ENCODE measurements around the gene PFKL.

DNA sequence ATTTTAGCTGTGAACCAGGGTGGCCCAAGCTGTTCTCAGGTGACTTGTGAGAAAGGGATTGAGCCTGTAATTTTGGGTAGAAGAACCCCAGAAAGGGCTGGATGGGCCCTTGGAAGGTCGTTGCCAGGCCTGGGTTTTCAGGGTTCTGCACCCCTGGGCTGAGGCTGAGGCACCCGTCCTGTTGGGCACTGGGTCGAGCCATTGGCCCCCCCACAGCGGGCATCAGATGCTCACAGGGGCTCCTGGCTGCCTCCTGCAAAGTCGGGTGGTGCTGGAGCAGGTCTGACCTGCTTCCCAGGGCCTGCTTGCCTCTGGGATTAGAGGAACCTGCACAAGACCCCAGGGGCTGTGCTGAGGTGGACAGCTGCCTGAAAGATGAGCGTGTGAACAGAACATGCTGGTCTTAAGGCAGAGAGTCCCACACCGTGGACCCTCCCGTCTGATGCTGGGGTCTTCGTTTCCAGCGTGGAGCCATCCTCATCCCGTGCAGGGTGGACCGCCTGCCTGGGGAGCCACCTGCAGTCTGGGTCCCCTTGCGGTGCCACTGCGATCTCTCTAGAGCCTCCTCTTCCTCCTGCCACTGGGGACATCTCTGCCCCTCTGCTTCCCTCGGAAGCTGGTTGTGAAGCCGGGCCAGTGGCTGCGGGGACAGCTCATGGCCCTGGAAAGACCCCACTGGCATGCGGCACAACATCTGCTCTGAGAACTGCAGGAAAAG, 51.8 kb downstream of the PFKL start:
- TF ChIP-seq POLR2A (IDR thresholded peaks at IDR 0.05) (no peak), POLR2AphosphoS5 (IDR thresholded peaks at IDR 0.05) (no peak)
- TF ChIP-seq, protein P1, sequence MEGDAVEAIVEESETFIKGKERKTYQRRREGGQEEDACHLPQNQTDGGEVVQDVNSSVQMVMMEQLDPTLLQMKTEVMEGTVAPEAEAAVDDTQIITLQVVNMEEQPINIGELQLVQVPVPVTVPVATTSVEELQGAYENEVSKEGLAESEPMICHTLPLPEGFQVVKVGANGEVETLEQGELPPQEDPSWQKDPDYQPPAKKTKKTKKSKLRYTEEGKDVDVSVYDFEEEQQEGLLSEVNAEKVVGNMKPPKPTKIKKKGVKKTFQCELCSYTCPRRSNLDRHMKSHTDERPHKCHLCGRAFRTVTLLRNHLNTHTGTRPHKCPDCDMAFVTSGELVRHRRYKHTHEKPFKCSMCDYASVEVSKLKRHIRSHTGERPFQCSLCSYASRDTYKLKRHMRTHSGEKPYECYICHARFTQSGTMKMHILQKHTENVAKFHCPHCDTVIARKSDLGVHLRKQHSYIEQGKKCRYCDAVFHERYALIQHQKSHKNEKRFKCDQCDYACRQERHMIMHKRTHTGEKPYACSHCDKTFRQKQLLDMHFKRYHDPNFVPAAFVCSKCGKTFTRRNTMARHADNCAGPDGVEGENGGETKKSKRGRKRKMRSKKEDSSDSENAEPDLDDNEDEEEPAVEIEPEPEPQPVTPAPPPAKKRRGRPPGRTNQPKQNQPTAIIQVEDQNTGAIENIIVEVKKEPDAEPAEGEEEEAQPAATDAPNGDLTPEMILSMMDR (IDR thresholded peaks at IDR 0.05): no peak
